GM11168 (cell line): Measurements from ENCODE around the gene RBP4.

Experiments used
- in situ Hi-C: fragments of 300-500 bp; cut with MboI; formaldehyde crosslinking; loops from one replicate; pipeline ENCODE4 v1.12.0; 2022; ENCODE audit warnings: low sequenced_read_pairs; ENCODE audit not compliant: unreplicated experiment

Gene RBP4

DNA sequence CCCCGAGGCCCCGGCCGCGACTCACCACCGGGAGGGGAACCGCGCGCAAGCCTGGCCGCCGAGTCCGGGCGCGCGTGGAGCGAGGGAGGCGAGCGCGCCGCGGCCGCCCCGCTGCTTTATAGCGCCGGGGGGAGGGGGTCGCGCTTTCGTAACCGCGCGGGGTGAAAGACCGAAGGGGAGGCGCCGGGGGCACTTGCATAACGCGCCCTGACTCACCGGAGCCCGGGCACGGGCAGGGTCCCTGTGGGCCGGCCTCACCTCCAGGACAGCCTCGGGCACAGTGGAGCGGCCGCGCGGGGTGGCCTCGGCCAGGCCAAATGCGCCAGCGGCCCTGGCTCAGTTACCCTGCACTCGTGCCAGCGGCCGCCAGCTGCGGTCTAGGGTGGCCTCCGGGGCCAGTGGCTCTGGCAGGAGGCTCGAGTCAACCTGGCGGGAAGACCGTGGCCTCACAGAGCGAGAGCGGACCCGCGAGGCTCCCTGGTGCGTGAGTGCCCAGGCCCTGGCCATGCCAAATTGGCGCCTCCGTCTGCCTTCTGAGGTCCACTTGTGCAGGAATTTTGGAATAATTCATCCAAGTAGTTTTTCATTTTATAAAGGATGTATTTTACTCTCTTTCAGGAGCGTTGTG, at the start of gene RBP4:
Gene RBP4, minus strand, starts transcription at position 90 of the 628 bp plus-strand sequence. CDS start 207 bp downstream, outside the sequence.
- in situ Hi-C loops, result no loop called here

- in situ Hi-C loops, result no loop called here
These were observed 38.8 kb upstream of the RBP4 start for GRCh38 chr10:93639791-93640190.

DNA sequence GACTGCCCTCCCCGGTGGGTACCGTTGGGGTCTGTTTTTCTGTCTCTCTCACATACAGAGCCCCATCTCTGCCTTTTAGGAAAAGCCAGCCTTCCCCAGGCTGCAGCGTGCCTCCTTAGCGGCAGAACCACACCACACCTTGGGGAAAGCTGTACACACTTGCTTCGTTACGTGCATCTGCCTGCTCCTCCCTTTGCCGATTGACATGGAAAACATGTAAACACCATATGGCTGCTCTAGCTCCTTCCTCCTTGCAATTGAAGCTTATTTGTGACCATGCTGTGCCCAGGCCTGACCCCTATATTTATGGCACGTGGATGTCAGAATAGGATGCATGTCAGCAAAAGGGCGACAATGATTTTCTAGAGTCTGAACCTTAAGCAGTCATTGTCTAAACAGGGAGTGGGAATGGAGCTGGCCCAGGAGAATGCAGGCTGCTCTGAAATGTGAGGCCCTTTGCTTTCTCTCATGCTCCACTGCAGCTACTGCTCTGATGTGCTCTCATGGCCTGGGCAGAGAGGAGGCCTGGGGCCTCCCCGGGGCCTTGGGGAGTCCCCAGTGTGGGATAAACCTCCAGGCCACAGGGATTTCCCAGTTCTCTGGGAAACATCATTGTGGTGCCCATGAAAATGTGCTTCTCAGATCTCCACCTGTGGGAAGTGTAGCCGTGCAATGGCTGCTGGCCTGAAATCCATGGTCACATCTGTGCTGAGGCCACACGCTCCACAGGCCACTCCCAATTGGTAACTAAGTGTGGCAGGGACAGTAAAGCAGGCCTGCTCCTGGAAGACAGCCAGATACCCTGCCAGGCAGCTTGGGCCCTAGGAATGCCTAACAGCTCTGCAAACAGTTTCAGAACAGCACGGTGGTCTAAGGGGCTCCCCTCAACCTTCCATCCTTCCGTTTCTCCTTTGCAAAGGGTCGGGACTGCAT, 29.9 kb upstream of the RBP4 start:
- in situ Hi-C loops, result no loop called here

DNA sequence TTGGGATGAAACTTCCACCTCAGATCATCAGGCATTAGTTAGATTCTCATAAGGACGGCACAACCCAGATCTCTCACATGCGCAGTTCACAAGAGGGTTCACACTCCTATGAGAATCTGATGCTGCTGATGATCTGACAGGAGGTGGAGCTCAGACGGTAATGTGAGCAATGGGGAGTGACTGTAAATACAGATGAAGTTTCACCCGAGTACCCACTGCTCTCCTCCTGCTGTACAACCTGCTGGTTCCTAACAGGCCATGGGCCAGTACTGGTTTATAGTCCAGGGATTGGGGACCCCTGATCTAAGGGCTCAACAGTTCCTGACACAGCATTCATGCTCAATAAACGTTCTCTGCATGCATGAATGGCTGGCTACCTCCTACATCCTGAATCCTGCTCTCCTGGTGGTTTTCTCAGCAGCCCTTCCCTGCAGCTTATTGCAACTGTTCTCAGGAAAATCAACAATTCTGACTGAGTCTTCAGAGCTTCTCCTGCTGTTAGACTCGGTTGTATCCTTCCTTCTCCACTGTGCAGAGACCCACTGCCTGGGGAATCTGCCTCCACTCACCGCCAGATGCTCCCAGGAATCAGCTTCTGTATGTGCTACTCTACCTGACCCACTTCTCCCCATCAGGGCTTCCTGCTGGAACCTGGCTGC, 28.7 kb upstream of the RBP4 start:
- in situ Hi-C loops, result no loop called here

DNA sequence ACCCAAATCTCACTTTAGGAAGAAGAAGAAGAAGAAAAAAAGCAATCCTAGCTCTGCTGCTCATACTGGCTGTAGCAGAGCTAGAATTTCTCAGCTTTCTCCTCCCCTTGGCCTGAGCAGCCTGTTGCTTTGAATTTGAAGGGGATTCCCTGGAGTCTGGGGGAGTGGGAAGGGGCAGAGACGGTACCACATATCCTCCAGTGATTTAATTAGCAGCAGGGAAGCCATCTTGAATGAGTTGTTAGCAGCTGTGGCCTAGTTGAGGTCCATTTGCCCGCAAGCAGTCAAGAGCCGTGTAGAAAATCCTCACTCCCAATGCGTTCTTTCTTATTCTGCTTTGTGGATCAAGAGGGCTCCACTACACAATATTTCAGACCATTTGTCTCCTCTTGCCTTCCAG, 27.8 kb upstream of the RBP4 start:
- in situ Hi-C loops, result no loop called here

- in situ Hi-C loops, result no loop called here
These were observed 21.9 kb upstream of the RBP4 start for GRCh38 chr10:93622942-93623341.

- in situ Hi-C loops, result no loop called here
These were observed 19.9 kb upstream of the RBP4 start for GRCh38 chr10:93620925-93621324.

DNA sequence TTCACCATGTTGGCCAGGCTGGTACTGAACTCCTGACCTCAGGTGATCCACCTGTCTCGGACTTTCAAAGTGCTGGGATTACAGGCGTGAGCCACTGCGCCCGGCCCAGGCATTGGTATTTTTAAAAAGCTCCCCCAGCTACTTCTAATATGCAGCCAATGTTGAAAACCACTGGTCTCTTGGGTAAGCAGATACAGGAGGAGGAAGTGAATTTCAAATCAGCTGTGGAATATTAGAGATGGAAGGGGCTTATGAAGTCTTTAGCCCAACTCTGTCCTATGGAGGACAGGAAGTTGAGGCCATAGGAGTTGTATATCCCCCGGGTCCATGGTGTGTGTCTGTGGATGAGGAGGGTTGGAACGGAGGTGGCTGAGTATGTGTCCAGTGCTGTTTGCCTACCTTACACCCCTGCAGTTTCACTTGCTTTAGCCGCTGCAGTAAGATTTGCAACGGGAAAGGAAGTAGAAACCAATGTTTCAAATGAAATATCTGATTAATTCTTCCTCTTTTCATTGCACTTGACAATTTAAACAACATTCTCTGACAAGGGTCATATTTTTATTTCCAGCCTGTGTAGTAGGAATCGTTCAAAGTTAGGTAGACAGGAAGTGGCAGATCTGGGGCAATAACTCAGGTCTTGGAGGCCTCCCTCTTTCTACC, 14.7 kb upstream of the RBP4 start:
- in situ Hi-C loops, result no loop called here

DNA sequence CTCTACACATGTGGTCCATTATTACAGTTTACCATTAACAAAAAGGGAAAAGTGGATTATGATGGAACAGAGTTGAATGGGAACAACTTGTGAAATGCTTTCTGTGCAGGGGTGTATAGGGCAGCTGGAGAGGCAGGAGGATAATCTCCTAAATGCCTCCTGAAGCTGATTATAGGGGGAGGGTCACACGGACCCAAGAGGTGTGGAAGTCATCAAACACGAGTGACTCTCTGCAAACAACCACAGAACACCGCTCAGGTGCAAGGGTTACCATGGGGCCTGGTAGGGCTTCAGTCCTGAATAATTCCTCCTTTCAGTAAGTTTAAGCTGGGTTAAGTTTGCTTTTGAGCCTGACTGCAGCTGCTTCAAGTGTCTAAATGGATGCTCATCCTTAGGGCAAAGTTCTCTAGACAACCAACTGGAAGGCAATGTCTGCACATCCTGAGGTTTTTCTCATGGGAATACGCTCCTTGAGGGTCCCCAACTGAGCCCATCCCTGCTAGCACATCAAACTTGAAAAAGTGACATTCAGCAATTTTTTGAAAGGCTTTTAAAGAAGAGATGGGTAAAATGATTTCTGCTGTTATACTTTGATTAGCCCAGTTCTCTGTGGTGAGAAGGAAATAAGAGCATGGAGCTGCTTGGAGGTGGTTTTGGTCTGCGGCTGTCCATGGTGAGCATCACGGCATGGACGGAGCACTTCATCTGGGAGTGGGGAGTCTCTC, 13.2 kb upstream of the RBP4 start:
- in situ Hi-C loops, result no loop called here

DNA sequence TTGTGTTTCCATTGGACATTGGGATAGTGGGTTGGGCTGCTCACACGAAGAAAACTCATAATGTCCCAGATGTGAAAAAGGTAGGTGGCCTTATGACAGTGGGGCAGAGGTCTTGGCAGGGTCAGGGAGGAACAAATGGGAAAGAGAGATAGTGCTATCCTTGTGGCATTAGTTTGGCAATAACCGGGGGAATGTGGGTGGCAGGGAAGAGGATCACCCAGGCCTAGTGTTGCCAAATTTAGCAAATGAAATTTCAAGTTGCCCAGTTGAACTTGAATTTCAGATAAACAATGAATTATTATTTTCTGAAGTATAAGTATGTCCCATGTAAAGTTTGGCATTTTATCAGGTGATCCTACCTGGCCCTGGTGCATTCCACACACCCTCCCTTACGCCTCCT, 12.1 kb upstream of the RBP4 start:
- in situ Hi-C loops, result no loop called here

- in situ Hi-C loops, result no loop called here
These were observed 11.3 kb upstream of the RBP4 start, which contains the start of gene PDE6C for GRCh38 chr10:93612311-93612710. Gene PDE6C (plus strand): TSS chr10:93612537. CDS start chr10:93612726, 189 bp downstream.

GRCh38 chr10:93608421-93608820, 7.4 kb upstream of the RBP4 start:
- in situ Hi-C loops, result no loop called here

DNA sequence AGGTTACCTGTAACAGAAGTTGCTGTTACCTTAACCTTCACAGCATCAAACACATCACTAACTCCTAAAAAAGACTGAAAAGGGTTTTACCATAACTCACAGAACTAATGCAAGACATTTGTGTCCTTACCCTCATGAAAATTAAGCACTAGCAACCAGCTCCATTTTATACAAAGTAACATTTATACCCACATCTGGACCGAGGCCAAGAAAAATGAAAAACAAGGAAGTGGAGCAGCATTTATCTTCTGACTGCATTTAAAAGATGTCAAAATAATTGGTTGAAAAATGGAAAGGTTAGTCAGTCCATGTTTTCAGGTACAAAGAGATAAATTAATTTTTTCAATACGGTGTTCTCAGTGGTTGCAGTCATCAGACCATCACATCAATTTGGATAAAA, 3.1 kb upstream of the RBP4 start:
- in situ Hi-C loops, result no loop called here

GRCh38 chr10:93603023-93603422, 2.0 kb upstream of the RBP4 start:
- in situ Hi-C loops, result no loop called here

DNA sequence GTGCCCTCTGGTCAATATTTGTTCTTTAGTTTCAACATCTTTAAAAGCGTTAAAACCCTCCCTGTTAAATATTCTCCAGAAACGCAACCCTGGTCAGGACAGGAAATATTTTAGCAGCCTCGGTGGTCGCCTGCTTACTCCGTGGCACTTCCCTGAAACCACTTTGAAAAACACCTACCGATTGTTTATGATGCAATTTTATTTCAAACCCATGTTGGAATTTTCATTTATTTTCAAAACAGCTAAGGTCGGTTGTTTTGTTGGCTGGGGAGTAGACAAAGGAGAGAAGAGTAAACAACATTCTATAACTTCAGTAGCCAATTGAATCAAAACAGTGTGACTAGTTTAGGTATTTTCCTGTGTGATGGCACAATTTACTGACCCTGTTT, 733 bp upstream of the RBP4 start:
- in situ Hi-C loops, result no loop called here

DNA sequence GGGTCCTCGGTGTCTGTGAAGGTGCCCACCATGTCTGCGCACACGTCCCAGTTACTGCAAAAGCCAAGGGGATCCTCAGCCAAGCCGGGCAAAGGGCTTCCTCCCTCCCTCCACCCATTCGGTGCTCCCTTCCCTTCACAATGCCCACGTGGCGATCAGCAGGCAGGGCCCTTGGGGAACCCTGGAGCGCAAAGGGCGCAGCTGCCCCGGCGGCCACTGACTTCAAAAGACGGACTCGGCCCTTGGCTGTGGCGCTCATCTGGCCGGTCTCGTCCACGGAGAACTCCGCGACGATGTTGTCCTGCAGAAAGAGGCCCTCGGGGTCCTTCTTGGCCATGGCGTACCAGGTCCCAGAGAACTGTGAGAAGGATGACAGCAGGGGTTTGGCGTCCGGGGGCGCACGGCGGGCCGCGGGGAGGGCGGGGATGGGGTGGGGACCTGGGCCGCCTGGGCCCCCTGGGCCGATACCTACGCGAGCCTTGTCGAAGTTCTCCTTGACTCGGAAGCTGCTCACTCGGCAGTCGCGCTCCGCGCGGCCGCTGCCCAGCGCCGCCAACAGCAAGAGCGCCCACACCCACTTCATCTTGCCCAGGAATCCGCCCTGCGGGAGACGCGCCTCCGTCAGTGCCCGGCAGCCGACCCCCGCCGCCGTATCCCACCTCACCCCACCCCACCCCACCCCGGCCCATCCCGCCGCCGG, 439 bp downstream of the RBP4 start:
- in situ Hi-C loops, result no loop called here

DNA sequence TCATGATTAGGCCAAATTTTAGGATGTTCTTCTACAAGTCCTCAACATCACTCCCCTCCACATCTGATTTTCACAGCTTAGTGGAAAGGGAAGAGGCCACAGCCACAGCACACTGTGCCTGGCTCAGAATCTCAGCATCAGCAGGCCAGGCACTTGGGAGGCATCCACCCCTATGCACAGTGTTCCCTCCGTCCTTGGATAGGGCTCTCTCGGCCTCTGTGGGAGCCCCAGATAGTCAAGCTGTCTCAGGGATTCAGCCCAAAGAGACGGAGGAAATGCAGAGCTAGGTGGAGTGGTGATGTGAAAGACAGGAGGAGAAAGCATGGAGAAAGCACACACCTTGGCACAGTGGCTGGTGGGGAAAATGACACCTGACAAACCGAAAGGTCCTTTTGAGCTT, 1.3 kb downstream of the RBP4 start:
- in situ Hi-C loops, result no loop called here

DNA sequence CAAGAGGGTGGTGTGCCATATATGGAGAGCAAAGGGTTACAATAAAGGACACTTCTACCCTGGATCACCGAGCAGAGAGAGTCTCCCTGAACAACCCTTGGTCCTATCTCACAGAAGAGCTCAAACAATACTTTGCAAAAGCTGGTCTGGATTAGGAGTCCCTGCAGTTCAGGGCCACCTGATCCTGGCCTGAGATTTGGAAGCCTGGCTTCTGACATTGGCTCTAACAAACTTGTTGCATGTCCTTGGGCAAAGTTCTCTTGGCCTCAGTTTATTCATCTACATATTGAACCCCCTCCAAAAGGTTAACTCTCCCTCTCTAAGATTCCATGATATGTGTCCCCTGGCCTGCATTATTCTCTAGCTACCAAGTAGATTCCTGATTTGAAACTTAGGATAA, 1.7 kb downstream of the RBP4 start:
- in situ Hi-C loops, result no loop called here

DNA sequence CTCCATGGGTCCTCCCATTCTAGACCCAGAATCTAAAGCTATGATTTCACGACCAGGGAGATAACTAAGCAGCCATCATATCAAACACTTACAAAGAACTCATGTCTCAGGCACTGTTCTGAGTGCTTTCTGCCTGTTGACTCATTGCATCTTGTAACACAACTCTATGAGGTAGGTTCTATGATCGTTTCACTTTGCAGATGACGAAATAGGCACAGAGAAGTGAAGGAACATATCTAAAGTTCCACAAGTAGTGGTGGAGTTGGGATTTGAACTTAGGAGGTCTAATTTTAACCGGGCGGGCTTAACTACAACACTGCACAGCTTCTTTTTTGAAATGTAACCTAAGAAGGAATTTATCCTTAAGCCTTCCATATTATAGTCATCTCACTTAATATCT, 2.9 kb downstream of the RBP4 start:
- in situ Hi-C loops, result no loop called here
